ENCODE results near the gene RRH.

- no peak for TF ChIP-seq CTCF (IDR thresholded peaks at IDR 0.05)
- no peak for TF ChIP-seq ZFX (IDR thresholded peaks at IDR 0.05; ENCODE audit: borderline replicate concordance)
These were observed 6.0 kb downstream of the RRH start for GRCh38 chr4:109833756-109834155.
